ENCODE measurements around the gene COL19A1.
"Not testable (repeated sequence)": the region's sequence is repeated elsewhere in the genome, so short reads cannot be mapped to it uniquely, and the experiment has no call there.

Gene COL19A1

DNA sequence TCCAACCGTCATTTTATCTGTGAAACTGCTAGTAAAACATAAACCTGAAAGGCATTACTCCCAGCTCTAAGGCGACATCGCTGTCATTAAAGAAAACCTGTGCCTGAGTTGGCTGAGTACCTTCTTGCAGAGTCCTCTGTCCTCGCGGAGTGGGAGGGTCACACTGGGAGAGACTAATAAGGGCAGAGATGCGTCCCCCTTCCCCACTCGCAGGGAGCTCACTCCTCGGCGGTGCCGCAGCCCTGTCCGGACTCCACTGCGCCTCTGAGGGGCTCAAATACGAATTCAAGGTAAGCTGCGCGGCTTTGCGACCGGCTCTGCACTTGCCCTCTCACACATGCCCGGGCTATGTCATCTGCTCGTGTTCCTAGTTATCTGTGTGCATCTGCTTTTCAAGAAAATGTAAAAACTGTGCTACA, at the start of gene COL19A1:
TSS of gene COL19A1 (plus strand) at position 206 of the 419 bp plus-strand sequence. CDS start 13,012 bp downstream, outside the sequence.
- no peak for DNase-seq

DNA sequence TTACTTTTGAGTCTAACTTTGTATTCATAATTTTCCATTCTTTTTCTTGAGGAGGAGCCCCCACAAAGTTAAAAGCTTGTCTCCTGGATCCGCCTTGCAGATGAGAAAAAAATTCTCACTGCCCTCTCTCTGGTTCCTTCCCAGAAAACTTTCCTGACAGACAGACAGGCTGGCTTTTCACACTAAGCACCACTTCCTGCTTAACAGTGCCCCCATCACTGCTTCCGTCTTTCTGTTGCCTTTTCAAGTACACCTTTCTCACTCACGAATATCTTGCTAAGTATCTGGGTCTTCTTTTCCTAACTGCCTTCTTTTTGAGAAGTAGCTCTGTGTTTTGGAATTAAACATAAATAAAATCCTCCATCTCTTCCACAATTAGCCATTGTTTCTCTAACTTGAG, 49.8 kb upstream of the COL19A1 start:
- no peak for DNase-seq

DNA sequence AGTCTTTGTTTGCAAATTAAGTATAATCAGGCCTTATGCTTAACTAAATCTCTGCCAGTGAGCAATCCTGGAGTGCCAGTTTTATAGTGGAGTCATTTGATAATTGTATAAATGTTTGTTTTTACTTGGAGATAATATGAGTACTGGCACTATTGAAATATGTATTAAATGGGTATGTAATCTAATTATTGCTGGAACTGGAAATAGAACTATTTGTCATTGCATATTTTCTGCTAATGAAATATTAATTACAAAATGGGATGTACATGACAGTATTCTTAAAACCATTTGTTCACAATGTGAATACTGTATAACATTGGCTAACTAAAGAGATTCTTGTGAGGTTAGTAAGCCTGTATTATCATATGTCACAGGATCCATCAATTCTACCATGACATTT, 49.0 kb upstream of the COL19A1 start:
- no peak for DNase-seq

DNA sequence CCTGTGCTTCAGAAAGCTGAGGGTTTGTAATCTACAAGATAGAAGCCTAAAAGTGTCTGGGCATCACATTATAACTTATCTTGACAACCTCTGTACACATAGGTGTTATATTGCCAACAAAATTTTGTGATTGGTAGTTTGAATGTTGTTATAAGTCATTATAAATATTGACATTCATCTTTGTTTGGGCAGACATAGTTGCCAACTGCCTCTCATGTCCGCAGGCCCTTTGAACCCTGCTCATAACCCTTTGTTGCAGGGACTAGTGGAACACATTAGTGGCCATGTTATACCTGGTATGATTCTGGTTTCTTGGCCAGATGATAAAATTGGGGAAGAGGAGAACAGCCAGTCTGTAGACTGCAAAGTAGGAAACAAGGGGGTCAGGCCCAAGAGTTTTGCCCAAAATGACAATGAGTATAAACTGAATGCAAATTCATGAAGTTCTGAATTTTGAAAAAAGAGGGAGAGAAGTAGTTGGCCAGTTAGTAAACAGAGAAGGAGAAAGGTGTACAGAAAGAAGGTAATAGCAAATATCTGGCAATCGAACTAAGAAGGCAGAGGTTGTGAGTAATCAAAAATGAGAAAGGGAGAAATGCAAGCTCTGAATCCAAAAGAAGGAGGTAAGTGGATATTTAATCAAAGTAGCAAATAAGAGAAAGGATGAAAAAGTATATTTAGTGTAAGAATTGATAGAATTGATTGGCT, 48.0 kb upstream of the COL19A1 start:
- DNase-seq, result no peak

DNA sequence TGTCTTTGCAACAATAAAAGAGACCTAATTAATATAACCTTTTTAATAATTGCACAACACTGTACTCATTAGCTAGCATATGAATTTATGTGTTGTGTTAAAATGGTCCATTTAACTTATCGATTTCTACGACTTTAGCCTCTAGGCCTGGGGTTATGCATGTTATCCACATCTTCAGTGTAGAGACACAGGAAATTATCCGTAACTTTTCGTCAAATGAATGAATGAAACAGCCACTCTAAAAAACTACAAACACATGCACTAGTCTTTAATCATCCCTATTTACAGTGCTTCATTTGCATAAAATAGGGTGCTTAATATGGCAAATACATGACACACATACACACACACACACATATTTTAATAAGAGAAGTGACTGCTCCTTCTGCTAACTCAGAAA, 47.2 kb upstream of the COL19A1 start:
- DNase-seq, result no peak

DNA sequence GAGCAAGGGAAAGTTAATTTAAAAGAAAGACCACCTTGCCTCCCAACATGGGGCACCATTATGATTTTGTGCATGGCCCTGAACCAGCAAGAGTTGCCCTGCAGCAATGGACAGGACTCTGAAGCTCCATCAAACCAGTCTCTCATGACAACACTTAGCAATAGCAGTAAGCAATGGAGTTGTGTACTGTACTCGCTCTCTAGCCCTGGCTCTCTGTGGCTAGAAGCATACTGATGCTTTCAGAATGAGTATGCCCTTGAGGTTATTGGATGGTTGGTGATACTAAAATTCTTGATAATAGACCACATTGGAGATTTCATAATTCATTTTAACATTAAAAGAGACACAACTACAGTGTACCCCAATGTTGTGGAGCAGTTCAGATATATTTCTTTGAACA, 46.3 kb upstream of the COL19A1 start:
- DNase-seq, result no peak

DNA sequence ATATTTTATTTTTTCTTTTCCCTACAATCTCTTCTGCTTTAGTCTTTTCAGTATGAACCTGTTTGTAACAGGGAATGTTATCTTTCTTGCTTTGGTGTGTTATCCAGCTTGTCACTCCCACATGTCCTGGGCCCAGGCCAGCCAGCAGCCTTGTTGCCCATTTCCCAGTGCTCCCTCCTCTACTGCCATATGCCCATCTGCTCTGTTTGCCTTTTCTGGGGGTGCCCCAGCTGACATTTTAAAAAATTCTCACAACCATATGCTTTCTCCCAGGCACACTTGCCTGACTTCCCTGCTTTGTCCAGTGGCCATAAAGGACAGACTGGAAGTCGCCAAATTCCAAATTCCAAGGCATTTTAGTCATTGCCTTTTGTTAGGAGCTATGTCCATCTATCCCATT, 45.9 kb upstream of the COL19A1 start:
- DNase-seq, result no peak

DNA sequence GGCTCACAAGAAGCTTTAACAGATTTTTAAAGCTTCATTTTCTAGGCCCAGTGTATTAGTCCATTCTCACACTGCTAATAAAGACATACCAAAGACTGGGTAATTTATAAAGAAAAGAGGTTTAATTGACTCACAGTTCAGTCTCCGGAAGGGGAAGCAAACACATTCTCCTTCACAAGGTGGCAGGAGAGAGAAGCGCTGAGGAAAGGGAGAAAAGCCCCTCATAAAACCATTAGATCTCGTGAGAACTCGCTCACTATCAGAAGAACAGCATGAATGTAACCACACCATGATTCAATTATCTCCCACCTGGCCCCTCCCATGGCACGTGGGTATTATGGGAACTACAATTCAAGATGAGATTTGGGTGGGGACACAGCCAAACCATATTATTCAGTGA, 42.0 kb upstream of the COL19A1 start:
- DNase-seq, result not testable (repeated sequence)

DNA sequence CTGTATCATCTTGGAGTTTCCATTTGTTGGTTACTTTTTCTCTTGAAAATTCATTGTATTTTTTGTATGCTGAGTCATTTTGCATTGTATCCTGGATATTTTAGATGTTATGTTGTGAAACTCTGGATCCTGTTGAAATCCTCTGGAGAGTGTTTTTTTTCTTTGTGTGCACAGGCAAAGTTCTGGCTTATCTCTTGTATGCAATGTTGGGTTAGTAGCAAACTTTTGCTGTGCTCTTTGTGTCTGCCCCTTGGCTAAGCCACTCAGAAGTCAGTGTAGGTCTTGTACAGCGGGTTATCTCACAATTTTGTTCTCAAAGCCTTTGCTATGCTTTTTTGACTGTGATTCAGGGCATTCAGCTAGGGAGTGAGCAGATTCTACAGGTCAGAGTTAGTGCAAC, 40.5 kb upstream of the COL19A1 start:
- no peak for DNase-seq

DNA sequence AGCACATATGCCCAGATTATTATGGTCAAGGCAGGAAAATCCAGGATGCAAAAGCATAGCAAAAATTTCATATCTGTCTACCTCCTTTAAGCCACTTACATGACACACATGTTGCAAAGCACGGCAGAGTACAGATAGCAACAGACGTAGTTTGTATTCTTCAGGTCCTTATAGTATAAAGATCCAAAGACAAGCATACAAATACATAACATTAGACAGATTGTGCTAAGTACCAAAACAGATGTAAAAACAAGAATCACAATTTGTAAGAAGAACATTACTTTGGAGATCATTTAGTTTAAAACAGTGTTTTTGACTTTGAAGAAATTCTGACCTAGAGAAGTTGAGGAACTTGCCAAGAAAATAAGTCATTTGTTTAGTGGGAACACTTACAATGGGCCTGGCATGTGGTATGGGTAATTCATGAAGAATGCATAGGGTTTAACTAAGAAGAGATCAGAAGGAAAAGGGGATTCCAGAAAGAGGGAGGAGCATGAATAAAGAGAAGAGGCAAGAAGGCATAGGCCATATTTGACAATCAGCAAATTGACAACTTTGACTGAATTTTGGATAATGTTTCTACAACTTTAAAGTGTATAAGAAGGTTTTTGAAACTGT, 39.0 kb upstream of the COL19A1 start:
- DNase-seq, result no peak

DNA sequence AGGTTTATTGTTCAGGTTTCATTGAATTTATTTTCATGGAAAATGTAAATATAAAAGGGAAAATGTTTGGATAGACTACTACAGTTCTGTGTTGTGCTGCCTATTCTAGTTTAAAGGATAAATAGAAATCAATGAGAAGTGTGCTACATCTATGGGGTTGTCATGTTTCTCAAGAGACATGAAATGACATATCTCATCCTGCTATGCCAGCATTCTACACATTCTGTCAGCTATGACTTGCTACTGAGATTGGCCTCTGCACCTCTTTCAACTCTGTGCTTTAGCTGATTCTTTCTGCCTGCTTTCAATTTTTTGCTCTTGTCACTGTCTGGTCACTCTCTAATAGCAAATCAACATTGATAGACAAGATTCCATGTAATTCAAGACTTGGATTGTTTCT, 33.8 kb upstream of the COL19A1 start:
- DNase-seq, result no peak

DNA sequence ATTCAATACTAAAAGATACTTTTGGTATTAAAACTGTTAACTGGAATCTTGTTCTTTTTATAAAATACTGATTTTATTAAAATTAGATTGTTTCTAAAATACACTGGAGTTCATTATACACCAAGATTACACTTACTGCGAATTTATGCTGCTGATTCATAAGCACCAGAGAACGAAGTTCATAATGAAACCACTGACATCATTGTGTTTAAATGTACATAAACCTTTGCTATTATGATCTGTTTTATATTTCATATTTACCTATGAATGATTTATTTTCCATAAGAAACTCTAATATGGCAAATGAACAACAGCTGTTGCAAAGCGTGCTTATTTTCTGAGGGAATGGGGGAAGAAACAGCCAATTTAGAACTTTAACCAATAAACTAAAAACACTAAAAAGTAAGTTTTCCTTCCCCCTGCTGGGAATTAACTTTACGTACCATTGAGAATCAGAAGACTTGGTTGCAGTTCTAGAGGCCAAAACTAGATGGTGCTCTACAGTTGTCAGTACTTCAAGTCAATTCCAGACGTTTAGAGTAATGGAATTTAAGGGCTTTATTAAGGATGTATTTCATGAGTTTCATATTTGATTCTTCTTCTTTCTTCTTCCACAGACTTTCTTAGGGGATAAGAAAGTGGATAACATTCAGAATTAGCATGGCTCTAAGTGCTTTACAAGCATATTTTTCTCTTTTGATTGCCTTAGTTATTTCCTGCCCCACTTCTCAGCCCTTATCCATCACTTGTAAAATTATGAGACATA, 30.8 kb upstream of the COL19A1 start:
- DNase-seq, result peak; percentile 12 to 46

DNA sequence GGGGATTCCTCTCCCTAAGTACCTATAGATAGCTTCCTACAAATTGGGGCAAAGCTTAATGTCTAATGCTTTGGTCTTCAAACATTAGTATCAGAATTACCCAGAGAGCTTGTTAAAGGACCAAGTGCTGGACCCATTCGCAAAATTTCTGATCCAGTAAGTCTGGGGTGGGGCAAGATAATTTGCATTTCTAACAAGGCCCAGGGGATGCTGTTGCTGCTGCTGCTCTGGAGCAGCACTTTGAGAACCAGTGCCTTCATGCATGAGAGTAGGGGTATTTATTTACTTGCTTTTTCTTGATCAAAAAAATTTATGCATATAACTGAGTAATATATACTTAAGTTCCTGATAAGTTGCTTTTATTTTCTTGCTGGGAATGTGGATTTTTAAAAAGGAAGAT, 24.5 kb upstream of the COL19A1 start:
- no peak for DNase-seq

DNA sequence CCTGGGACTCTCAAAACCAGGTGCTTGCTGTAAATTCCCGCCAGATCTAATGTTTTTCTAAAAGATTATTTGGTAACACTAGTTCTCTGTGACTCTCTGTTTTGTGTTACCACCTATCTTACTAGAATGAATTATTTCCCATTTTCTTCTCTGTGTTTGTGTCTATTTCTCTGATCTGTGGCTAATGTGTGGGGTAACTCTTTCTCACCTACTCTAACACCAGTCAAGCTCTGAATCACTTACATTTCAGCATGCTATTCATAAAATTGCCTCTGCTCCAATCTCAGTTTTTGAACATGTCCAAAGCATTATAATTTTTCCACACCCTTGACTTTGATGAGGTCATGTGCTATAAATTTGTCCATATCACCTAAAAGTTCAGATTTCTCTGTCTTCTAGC, 23.2 kb upstream of the COL19A1 start:
- no peak for DNase-seq

DNA sequence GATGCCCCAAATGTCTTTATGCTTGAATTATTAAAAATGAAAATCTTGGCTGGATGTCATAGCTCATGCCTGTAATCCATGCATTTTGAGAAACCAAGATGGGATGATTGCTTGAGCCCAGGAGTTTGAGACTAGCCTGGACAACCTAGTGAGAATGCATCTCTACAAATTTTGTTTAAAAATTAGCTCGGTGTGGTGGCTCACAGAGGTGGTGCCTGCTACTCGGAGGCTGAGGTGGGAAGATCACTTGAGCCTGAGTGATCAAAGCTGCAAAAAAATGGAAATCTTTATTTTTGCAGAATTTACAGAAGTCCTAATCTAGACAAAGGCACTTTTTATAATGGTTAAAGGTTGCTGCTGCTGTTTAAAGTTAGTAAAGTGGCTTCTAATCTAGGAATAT, 20.0 kb upstream of the COL19A1 start:
- DNase-seq, result no peak

DNA sequence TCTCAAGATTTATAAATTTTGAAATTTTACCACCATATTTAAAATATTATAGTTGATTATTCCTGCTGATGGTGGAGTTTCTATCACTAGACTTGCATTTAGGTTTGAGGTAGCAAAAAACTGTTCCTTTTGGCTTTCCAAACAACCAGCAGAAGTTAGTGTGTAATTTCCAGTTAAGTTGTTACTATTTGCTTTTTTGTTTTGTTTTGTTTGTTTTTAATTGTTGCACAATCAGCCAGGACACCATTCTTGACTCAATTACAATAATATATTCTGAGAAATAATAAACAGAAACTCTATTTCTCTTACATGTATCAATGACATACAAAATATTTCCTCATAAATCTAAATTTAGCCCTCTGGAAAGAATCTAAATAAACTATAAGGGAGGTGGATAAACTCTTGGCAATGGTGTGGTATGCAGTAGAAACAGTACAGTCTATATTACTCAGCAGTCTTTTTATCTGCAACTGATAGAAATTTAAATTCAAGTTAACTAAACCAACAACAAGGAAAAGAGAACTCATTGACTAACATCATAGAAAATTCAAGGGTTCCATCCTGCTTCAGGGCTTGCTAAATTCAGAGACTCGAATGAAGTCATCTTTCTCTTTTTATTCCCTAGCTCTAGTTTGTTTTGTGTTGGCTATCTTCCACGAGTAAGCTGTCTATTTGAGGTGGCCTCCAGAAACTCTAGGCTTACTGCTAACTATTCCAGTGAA, 19.4 kb upstream of the COL19A1 start:
- DNase-seq, result no peak

DNA sequence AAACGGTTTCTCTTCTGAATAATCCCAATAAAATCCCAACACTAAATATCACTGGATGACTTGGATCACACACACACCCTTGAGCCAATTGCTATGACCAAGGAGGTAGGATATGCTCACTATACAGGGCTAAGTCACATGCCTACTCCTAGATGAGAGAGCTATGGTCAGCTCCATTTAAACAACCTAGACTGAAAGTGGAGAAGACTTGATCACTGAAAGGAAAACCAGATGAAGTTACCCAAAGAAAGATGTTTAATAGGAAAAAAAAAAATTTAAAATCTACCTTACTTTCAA, 18.9 kb upstream of the COL19A1 start:
- DNase-seq, result no peak

DNA sequence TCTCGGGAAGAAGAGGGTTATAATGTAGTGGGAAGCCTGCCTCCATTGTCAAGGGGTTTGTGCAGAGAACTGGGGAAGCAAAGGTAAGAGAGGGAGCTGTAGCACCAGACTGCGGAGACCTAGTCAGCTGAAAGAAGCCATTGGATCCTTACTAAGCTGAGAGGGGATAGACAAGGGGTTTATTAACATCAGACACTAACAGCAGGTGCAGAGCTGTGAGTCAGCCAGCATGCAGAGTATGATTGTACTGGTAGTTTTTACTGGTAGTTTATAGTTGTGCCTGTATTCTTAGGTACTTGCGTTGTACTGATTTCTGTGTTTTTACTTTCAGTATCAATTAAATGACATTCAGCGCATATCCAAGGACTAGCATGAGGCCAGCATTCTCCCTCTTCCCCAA, 17.8 kb upstream of the COL19A1 start:
- DNase-seq, result no peak

DNA sequence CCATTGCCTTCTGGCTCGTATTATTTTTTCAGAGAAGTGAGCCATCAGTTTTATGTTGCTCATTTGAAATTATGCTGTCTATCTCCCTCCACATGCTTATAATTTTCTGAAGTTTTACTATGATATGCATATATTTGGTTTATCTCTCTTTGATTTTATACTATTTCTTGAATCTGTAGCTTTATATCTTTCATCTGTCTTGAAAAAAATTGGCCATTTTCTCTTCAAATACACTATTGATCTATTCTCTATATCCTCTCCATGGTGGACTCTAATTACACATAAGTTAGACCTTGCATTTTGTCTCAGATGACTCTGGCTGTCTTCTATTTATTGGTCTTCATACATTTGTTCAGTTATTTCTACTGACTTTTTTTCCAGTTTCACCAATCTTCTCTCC, 13.7 kb upstream of the COL19A1 start:
- no peak for DNase-seq

DNA sequence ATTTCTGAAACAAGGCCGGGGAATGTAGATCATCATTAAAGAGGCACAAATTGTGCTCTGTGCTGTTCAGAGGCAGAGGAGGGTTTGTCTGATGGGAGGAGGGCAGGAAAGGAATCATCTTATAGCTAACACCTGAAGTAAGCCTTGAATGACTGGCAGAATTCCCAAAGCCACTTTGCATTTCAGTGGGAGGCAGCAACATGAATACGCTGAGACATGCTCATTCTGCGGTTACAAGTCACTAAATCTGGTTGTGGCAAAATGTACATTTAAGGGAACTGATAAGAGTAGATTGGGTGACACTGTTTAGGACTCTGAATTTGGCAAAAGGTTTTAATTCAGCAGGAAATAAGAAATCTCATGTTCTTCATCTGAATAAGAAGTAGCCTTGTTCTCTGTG, 4.4 kb upstream of the COL19A1 start:
- DNase-seq, result no peak

DNA sequence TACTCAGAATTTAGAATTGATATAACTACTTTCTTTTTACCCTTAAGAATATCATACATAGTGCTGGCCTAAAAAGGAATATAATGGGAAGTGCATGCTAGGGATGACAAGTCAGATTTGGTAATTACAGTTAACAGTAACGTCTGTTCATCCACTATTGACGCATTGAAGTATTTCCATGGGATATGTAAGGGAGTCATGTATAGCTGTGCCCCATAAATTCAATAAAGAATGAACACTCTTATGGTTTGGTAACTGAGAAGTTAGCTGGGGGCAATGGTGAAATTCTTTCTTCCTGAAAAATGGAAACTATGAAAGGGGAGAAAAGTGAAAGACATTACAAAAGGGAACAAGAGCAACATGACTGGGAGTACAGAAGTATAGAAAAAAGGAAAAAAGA, 2.6 kb upstream of the COL19A1 start:
- DNase-seq, result no peak

DNA sequence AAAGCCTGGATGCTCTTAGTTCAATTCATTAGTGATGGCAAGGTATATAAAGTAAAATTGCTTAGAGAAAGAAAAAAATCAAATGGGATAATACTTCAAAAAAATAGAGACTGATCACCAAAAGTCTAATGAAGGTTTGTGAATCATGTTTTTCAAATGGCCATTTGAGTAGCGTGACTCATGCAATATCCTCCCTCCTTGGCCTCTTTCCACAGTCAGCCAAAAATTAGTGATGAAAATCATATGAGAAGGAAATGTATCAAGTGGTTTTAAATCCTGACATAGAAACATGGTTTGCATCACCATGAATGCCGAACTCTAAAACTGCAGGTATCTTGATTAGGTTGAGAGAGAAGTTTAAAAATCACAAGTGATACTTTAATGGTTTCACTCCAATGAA, 1.2 kb upstream of the COL19A1 start:
- DNase-seq, result no peak

DNA sequence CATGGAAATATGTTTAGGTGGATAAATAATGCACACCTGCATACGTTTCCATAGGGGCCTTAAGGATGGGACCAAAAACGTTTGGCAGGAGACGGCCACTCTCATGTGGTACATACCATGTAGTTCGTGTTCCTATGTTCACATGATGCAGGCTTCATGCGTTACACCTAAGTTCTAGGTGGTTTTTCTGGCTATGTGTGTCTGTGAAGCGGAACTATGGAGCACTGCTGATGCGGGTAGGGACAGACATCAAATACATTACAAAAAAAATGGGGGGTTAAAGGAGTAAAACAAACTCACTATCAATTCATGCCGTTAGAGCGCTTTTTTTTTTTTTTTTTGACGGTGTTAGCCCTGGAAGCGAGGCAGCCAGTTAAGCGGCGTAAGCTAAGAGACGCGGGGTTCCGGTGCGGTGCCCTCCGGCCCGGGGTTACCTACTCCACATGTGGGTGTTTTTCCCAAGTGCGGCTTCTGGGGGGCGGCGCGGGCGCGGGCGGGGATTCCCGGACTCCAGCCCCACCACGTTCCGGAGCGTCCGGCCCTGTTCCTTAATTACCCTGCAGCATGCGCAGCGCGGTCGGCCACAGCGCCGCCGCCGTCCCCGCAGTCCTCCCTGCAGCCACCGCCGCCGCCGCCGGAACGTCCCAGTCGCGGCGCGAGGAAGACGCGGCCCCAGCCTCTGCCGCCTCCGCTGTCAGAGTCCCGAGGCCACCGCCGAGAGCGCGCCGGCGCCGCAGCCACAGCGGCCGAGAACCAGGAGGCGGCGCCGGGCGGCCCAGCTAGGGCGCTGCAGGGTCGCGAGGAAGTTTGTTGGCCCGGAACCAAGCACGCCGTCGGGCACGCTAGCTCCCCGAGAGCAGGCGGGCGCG, 648 bp downstream of the COL19A1 start:
- peak; percentile 14 to 48 for DNase-seq

Data from NCI-H2081 (cell line).